Stomach (tissue), 9 donors: Measurements from ENCODE around the gene FGF12. TPM values are rescaled to one million over a fixed set of nuclear protein-coding genes. Genes with fewer than 3 reads are reported as not detected.

Experiments
- DNase-seq, 2 donors: peaks; one replicate each; pipeline versions ENCODE4 v3.0.0 to v3.0.0-alpha.2; 2013 to 2019
- H3K27ac ChIP-seq, 5 donors: fragments of 200-600 bp in 4 of 5; sonication (generic) in 4 of 5; one replicate each; pipeline ENCODE4 v1.5.1; 2013 to 2019; ENCODE audit warnings: mild to moderate bottlenecking in 1 of 5, moderate library complexity in 1 of 5
- H3K27me3 ChIP-seq, 3 donors: fragments of 200-600 bp; sonication (generic); one replicate each; pipeline ENCODE4 v1.5.1; 2017 to 2019; ENCODE audit warnings: mixed run types in 1 of 3
- H3K36me3 ChIP-seq, 4 donors: fragments of 200-600 bp; sonication (generic); 1 replicate in 3 of 4; 2 replicates in 1 of 4; pipeline ENCODE4 v1.5.1; 2016 to 2019
- H3K4me1 ChIP-seq, 4 donors: fragments of 200-600 bp; sonication (generic); one replicate each; pipeline ENCODE4 v1.5.1; 2016 to 2019
- H3K4me3 ChIP-seq, 4 donors: fragments of 200-600 bp; sonication (generic) in 3 of 4; one replicate each; pipeline ENCODE4 v1.5.1; 2016 to 2019; ENCODE audit warnings: mild to moderate bottlenecking in 1 of 4
- H3K9me3 ChIP-seq, 4 donors: fragments of 200-600 bp; sonication (generic); one replicate each; pipeline ENCODE4 v1.5.1; 2016 to 2019
- EP300 ChIP-seq: sonication (generic); formaldehyde crosslinking; IDR thresholded peaks from one replicate; pipeline ENCODE4 v1.6.1; 2017; ENCODE audit warnings: antibody characterized with exemption
- POLR2A ChIP-seq, 4 donors: fragments of 450-650 bp; IDR thresholded peaks; one replicate each; pipeline ENCODE4 v1.6.1; 2016; ENCODE audit warnings: antibody characterized with exemption in 4 of 4, control low read depth in 2 of 4, mild to moderate bottlenecking in 1 of 4, moderate library complexity in 1 of 4
- POLR2AphosphoS5 ChIP-seq, 3 donors: sonication (generic); formaldehyde crosslinking; IDR thresholded peaks; one replicate each; pipeline ENCODE4 v1.6.1; 2016; ENCODE audit warnings: antibody characterized with exemption in 3 of 3
- WGBS, 5 donors: extraction: QIAGEN DNeasy Blood & Tissue Kit in 3 of 5; methylation state at CpG; one replicate each; pipeline versions ENCODE4 v1.1.5 to v1.1.7; 2013 to 2018; 5-methylcytosine and 5-hydroxymethylcytosine counted together
- intact Hi-C: fragments of 100-400 bp; cut with DNase I; formaldehyde crosslinking; loops from one replicate; pipeline ENCODE4 v1.15.1; 2023; ENCODE audit warnings: low total_unique reads
- polyA plus RNA-seq, 3 donors: library from polyadenylated mRNA; stranded (reverse); fragments of 200-250 nt; gene quantifications; one replicate each; pipeline ENCODE4 v1.2.3, GENCODE V29; 2013
- total RNA-seq, 5 donors: library from RNA; depleted of rRNA; stranded (reverse); fragments of >200 nt; gene quantifications; one replicate each; pipeline versions ENCODE4 v1.1.0 to v1.2.3, GENCODE V29; 2014 to 2016
- TF ChIP-seq, protein P1 (sequence below), 7 experiments: fragments of 450-650 bp in 4 of 7; fragments of 200-600 bp in 3 of 7; sonication (generic) in 3 of 7; IDR thresholded peaks; one replicate each; pipeline ENCODE4 v1.5.1; 2016 to 2019; ENCODE audit warnings: antibody characterized with exemption in 7 of 7, control low read depth in 2 of 7, mild to moderate bottlenecking in 1 of 7
- donor health status: healthy with polysubstance abuse.
- donor health status: Bipolar disorder and iron deficiency.
- donor health status: healthy.

The FGF12 gene
- total and polyA plus RNA-seq, 8 donors: 0.45 to 5.0 (median 0.88) TPM; not detected in 1

DNA sequence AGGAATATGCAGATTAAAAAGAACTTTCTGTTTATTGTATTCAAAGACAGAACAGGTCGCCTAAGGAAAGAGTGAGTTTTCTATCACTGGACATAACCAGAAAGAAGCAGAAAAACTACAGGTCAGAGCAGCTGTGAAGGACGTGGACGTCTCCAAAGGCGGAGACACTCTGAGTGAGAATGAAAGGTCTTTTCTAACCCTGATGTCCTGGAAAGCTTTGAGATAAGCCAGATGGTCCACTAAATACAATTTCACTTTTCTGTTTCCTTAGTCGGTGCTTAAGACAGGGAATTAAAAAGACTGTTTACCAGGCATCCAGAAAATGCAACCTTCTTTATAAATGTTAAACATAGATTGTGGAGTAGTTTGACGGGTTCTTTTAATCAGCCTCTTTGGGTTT lies 360.4 kb downstream of the FGF12 start:
- TF ChIP-seq, protein P1, sequence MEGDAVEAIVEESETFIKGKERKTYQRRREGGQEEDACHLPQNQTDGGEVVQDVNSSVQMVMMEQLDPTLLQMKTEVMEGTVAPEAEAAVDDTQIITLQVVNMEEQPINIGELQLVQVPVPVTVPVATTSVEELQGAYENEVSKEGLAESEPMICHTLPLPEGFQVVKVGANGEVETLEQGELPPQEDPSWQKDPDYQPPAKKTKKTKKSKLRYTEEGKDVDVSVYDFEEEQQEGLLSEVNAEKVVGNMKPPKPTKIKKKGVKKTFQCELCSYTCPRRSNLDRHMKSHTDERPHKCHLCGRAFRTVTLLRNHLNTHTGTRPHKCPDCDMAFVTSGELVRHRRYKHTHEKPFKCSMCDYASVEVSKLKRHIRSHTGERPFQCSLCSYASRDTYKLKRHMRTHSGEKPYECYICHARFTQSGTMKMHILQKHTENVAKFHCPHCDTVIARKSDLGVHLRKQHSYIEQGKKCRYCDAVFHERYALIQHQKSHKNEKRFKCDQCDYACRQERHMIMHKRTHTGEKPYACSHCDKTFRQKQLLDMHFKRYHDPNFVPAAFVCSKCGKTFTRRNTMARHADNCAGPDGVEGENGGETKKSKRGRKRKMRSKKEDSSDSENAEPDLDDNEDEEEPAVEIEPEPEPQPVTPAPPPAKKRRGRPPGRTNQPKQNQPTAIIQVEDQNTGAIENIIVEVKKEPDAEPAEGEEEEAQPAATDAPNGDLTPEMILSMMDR (IDR thresholded peaks at IDR 0.05): no peak
- TF ChIP-seq EP300 (no peak), POLR2AphosphoS5 (IDR thresholded peaks at IDR 0.05) (no peak), POLR2A (IDR thresholded peaks at IDR 0.05) (no peak)
- DNase-seq: peak in 1 of 2 donors; percentile 12
- Histone ChIP-seq H3K27ac (no peak overlapping the region), H3K27me3 (no peaks in the 10 kb centered on the region), H3K4me1 (no peaks in the 10 kb centered on the region), H3K4me3 (no peak overlapping the region), H3K36me3 (no peaks in the 10 kb centered on the region), H3K9me3 (no peaks in the 10 kb centered on the region)
- WGBS, 5 donors: 33 to 52% (median 45%) methylated on average over 6 of the region's 6 CpGs
- intact Hi-C loops: no loop called here

DNA sequence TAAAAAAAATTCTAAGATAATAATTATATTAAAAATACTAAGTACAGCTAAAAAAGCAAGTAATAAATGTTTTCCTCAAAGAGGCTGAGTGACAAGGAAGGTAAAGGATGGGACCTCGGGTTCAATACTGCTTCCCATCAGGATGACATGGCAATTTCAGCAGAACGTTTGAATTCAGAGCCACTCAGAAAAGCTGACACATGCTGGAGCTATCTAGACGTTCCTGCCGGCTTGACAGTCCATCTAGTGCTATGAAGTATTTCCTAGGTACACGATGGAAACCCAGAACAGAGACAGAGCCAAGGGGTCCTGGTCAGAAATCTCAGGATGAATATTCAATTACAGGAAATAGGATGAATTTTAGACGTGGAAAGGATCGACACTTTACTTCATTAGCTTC lies 361.8 kb downstream of the FGF12 start:
- Histone ChIP-seq H3K27me3 (no peaks in the 10 kb centered on the region), H3K36me3 (no peaks in the 10 kb centered on the region), H3K4me1 (no peaks in the 10 kb centered on the region), H3K9me3 (no peaks in the 10 kb centered on the region), H3K27ac (no peak overlapping the region), H3K4me3 (no peak overlapping the region)
- 64 to 70% (median 65%) methylated on average over 7 of the region's 7 CpGs for WGBS, 5 donors
- TF ChIP-seq POLR2AphosphoS5 (IDR thresholded peaks at IDR 0.05) (no peak), POLR2A (IDR thresholded peaks at IDR 0.05) (no peak), EP300 (no peak)
- TF ChIP-seq, protein P1 (IDR thresholded peaks at IDR 0.05): no peak
- intact Hi-C loops: no loop called here
- no peak for DNase-seq

DNA sequence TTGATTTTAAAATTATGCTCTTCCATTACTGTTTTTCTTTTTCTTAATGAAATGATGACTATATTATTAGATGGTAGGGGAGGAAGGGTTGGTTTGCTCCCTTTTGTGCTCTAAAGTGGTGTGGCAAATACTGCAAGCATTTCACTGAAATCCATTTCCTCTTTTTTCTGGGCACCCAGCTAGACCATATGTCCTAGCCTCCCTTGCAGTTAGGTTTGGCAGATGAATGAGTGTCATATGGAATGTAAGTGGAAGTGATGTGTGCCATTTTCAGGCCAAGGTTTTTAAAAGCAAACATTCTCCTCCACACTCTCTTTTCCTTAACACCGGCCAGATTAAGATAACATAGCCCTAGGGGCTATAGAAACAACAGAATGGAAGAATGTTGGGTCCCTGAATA lies 363.0 kb downstream of the FGF12 start:
- H3K27me3 ChIP-seq: no peaks in the 10 kb centered on the region
- H3K4me1 ChIP-seq: no peaks in the 10 kb centered on the region
- 32 to 68% (median 43%) methylated on average over 1 of the region's 1 CpG for WGBS, 5 donors
- no peaks in the 10 kb centered on the region for H3K9me3 ChIP-seq
- H3K36me3 ChIP-seq: no peaks in the 10 kb centered on the region
- H3K4me3 ChIP-seq: no peak overlapping the region
- DNase-seq: no peak
- no peak overlapping the region for H3K27ac ChIP-seq
- TF ChIP-seq POLR2AphosphoS5 (IDR thresholded peaks at IDR 0.05) (no peak), POLR2A (IDR thresholded peaks at IDR 0.05) (no peak), EP300 (no peak)
- TF ChIP-seq, protein P1 (IDR thresholded peaks at IDR 0.05): no peak
- intact Hi-C loops: no loop called here

DNA sequence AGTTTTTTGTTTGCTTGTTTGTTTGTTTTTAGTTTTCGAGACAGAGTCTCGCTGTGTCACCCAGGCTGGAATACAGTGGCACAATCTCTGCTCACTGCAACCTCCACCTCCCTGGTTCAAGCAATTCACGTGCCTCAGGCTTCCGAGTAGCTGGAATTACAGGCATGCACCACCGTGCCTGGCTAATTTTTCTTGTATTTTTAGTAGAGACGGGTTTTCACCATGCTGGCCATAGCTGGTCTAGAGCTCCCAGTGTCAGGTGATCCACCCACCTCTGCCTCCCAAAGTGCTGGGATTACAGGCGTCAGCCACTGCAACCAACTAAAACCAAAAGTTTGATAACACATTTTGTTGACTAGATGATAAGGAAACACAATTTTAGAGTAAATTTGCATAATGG lies 372.7 kb downstream of the FGF12 start:
- WGBS, 5 donors: 70 to 78% (median 75%) methylated on average over 7 of the region's 7 CpGs
- DNase-seq: no peak
- H3K4me3 ChIP-seq: no peak overlapping the region
- no peaks in the 10 kb centered on the region for H3K9me3 ChIP-seq
- H3K27me3 ChIP-seq: no peaks in the 10 kb centered on the region
- peaks cover 0 to 10% (median 0%) of the 10 kb centered on the region in 4 donors for H3K4me1 ChIP-seq
- no peaks in the 10 kb centered on the region for H3K36me3 ChIP-seq
- H3K27ac ChIP-seq: no peak overlapping the region
- intact Hi-C loops: no loop called here
- no peak for TF ChIP-seq EP300
- TF ChIP-seq, protein P1 (IDR thresholded peaks at IDR 0.05): no peak
- TF ChIP-seq POLR2AphosphoS5 (IDR thresholded peaks at IDR 0.05): no peak
- no peak for TF ChIP-seq POLR2A (IDR thresholded peaks at IDR 0.05)
